Thoracic aorta (tissue), 2 donors: ENCODE results near the gene GOLIM4. TPM values are rescaled to one million over a fixed set of nuclear protein-coding genes. Genes with fewer than 3 reads are reported as not detected.

Experiments used
- ATAC-seq: fragments of 150-250 bp; one replicate; pipeline ENCODE4 v1.8.0; 2017; ENCODE audit warnings: low read depth; ENCODE audit not compliant: insufficient number of reproducible peaks, low FRiP score
- DNase-seq: peaks from one replicate; pipeline ENCODE4 v3.0.0-alpha.2; 2020; ENCODE audit warnings: low spot score
- H3K27ac ChIP-seq, 2 donors: fragments of 200-600 bp; sonication (generic); 1 replicate in 1 of 2; 2 replicates in 1 of 2; pipeline ENCODE4 v1.5.1; 2016; ENCODE audit warnings: mild to moderate bottlenecking in 2 of 2, moderate library complexity in 2 of 2
- H3K27me3 ChIP-seq: fragments of 200-600 bp; sonication (generic); replicated peaks from 2 replicates; pipeline ENCODE4 v1.6.0; 2016; ENCODE audit warnings: mild to moderate bottlenecking; ENCODE audit not compliant: insufficient read depth
- H3K36me3 ChIP-seq: fragments of 200-600 bp; sonication (generic); one replicate; pipeline ENCODE4 v1.5.1; 2016
- H3K4me1 ChIP-seq, 2 donors: fragments of 200-600 bp; sonication (generic); 1 replicate in 1 of 2; 2 replicates in 1 of 2; pipeline versions ENCODE4 v1.5.1 to v1.6.0; 2016; ENCODE audit warnings: low read depth in 2 of 2, mild to moderate bottlenecking in 1 of 2; ENCODE audit not compliant: control insufficient read depth in 1 of 2
- H3K4me3 ChIP-seq: fragments of 200-600 bp; sonication (generic); 2 replicates; pipeline ENCODE4 v1.5.1; 2016; ENCODE audit warnings: mild to moderate bottlenecking
- H3K9me3 ChIP-seq: fragments of 200-600 bp; sonication (generic); 2 replicates; pipeline ENCODE4 v1.5.1; 2016
- CTCF ChIP-seq: fragments of 200-600 bp; sonication (generic); IDR thresholded peaks from one replicate; pipeline ENCODE4 v1.5.1; 2019; ENCODE audit warnings: antibody characterized with exemption
- total RNA-seq, 2 donors: library from RNA; depleted of rRNA; stranded (reverse); fragments of >200 nt; gene quantifications; one replicate each; pipeline versions ENCODE4 v1.1.0 to v1.2.3, GENCODE V29; 2016

GOLIM4 gene
- total RNA-seq, 2 donors from 2014 or later = 43.1 to 49.5 TPM

- Histone ChIP-seq H3K36me3 (peaks cover 9% of the 10 kb centered on the region), H3K27me3 (no peaks in the 10 kb centered on the region), H3K9me3 (no peaks in the 10 kb centered on the region), H3K27ac (no peak overlapping the region), H3K4me3 (no peak overlapping the region), H3K4me1 (no peaks in the 10 kb centered on the region)
- DNase-seq = no peak
- ATAC-seq = no peak
- no peak for TF ChIP-seq CTCF
These were observed 55.0 kb downstream of the GOLIM4 start for GRCh38 chr3:168040607-168041208.

GRCh38 chr3:168037020-168037419, 58.7 kb downstream of the GOLIM4 start:
- no peak overlapping the region for H3K27ac ChIP-seq
- no peak overlapping the region for H3K4me3 ChIP-seq
- no peak for TF ChIP-seq CTCF
- DNase-seq (no peak), ATAC-seq (no peak)
- no peaks in the 10 kb centered on the region for H3K9me3 ChIP-seq
- H3K36me3 ChIP-seq = peaks cover 10% of the 10 kb centered on the region
- H3K27me3 ChIP-seq = no peaks in the 10 kb centered on the region
- H3K4me1 ChIP-seq = peaks cover 0 to 4% of the 10 kb centered on the region in 2 donors

GRCh38 chr3:168036619-168037018, 59.1 kb downstream of the GOLIM4 start:
- Histone ChIP-seq H3K4me1 (peaks cover 0 to 4% of the 10 kb centered on the region in 2 donors), H3K9me3 (no peaks in the 10 kb centered on the region), H3K27ac (no peak overlapping the region), H3K27me3 (no peaks in the 10 kb centered on the region), H3K36me3 (peaks cover 10% of the 10 kb centered on the region), H3K4me3 (no peak overlapping the region)
- no peak for DNase-seq
- no peak for TF ChIP-seq CTCF
- ATAC-seq = no peak

- H3K9me3 ChIP-seq = no peaks in the 10 kb centered on the region
- no peak for TF ChIP-seq CTCF
- DNase-seq (no peak), ATAC-seq (no peak)
- peaks cover 16% of the 10 kb centered on the region for H3K36me3 ChIP-seq
- no peak overlapping the region for H3K27ac ChIP-seq
- no peaks in the 10 kb centered on the region for H3K27me3 ChIP-seq
- no peak overlapping the region for H3K4me3 ChIP-seq
- H3K4me1 ChIP-seq = peaks cover 0 to 4% of the 10 kb centered on the region in 2 donors
These were observed 61.4 kb downstream of the GOLIM4 start for GRCh38 chr3:168034152-168034928.

GRCh38 chr3:168030577-168030976, 65.1 kb downstream of the GOLIM4 start:
- H3K4me3 ChIP-seq = no peak overlapping the region
- H3K27ac ChIP-seq = no peak overlapping the region
- ATAC-seq (no peak), DNase-seq (no peak)
- H3K4me1 ChIP-seq = peaks cover 0 to 4% of the 10 kb centered on the region in 2 donors
- no peak for TF ChIP-seq CTCF
- H3K27me3 ChIP-seq = no peaks in the 10 kb centered on the region
- peaks cover 17% of the 10 kb centered on the region for H3K36me3 ChIP-seq
- H3K9me3 ChIP-seq = no peaks in the 10 kb centered on the region
